KG1 (cell line): ENCODE data around the gene SCYL1.
"Not testable (repeated sequence)": the region's sequence is repeated elsewhere in the genome, so short reads cannot be mapped to it uniquely, and the experiment has no call there.

Experiments
- DNase-seq: peaks from one replicate; lab custom pipeline; 2025; lab: John Stamatoyannopoulos, UW

SCYL1 gene

GRCh38 chr11:65506290-65506771 is 18.6 kb upstream of the SCYL1 start:
- DNase-seq: no peak

DNA sequence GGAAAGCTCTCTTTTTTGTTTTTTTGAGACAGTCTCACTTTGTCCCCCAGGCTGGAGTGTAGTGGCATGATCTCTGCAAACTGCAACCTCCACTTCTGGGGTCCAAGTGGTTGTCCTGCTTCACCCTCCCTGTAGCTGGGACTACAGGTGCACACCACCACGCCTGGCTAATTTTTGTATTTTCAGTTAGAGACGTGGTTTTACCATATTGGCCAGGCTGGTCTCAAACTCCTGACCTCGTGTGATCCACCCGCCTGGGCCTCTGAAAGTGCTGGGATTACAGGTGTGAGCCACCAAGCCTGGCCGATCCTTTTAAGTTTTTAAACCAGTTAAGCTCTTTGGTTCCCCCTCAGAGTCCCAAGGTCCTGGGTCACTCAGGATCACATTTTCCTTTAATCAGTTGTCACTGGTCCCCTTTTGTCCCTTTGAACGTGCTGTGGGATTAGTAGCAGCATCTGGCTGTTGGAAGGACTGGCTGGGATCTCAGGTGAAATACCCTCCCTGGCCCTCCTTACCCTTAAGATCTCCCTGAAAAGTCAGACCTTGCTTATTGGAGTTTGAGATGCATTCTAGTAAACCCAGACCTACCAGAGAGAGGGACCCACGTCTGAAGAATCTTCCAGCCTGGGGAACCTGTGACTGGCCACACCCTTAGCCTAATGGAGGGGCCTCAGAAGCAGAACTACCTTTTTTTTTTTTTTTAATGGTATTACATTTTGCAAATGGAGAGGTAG is 17.9 kb upstream of the SCYL1 start:
- DNase-seq: peak; percentile 91

- not testable (repeated sequence) for DNase-seq
These were observed 12.6 kb upstream of the SCYL1 start for GRCh38 chr11:65512311-65512710.

DNA sequence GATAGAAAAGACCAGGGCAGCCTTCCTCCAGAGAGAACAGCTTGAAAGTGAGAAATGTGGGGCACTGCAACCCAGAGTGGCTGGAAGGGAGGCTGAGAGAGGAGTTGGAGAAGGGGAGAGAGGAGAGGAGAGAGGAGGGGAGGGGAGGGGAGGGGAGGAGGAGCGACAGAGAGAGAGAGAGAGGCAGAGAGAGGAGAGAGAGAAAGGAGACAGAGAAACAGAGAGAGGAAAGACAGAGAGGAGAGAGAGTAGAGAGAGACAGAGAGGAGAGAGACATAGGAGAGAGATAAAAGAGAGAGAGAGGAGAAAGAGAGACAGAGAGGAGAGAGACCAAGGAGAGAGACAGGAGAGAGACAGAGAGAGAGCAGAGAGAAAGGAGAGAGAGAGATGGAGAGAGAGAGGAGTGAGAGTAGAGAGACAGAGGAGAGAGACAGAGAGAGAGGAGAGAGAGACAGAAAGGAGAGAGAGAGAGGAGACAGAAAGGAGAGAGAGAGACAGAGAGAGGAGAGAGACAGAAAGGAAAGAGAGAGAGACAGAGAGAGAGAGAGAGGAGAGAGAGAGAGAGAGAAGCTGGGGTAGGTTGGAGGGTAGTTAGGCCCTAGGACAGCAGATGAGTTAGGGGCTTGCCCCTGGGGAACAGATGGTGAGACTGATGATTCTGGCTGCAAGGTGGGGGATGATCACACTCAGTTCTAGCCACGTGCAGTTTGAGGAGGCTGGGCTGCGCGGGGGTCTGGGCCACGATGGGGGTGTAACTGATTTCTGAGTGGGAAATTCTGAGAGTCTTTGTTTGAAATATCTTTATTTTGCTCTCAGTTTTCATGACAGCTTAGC is 8.5 kb upstream of the SCYL1 start:
- DNase-seq: no peak

DNA sequence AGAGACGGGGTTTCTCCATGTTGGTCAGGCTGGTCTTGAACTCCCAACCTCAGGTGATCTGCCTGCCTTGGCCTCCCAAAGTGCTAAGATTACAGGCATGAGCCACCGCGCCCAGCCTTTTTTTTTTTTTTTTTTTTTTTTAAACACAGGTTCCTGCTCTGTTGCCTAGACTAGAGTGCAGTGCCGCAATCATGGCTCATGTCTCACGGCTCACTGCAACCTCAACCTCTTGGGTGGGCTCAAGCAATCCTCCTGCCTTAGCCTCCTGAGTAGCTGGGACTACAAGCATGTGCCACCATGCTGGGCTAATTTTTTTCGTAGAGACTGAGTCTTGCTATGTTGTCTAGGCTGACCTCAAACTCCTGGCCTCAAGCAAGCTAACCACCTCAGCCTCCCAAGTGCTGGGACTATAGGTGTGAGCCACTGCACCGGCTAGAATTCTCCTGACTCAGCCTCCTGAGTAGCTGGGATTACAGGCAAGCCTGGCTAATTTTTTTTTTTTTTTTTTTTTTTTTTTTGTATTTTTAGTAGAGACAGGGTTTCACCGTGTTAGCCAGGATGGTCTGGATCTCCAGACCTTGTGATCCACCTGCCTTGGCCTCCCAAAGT is 5.8 kb upstream of the SCYL1 start:
- DNase-seq: not testable (repeated sequence)

GRCh38 chr11:65521777-65522521 is 2.9 kb upstream of the SCYL1 start:
- not testable (repeated sequence) for DNase-seq

GRCh38 chr11:65522718-65523630 is 1.9 kb upstream of the SCYL1 start:
- peak; percentile 56 for DNase-seq

GRCh38 chr11:65523631-65523968 is 1.3 kb upstream of the SCYL1 start:
- DNase-seq: not testable (repeated sequence)

- no peak for DNase-seq
These were observed 706 bp upstream of the SCYL1 start for GRCh38 chr11:65524014-65524740.

- DNase-seq: no peak
These were observed 930 bp downstream of the SCYL1 start for GRCh38 chr11:65525546-65526480.

GRCh38 chr11:65526744-65527143 is 1.9 kb downstream of the SCYL1 start:
- DNase-seq: no peak

DNA sequence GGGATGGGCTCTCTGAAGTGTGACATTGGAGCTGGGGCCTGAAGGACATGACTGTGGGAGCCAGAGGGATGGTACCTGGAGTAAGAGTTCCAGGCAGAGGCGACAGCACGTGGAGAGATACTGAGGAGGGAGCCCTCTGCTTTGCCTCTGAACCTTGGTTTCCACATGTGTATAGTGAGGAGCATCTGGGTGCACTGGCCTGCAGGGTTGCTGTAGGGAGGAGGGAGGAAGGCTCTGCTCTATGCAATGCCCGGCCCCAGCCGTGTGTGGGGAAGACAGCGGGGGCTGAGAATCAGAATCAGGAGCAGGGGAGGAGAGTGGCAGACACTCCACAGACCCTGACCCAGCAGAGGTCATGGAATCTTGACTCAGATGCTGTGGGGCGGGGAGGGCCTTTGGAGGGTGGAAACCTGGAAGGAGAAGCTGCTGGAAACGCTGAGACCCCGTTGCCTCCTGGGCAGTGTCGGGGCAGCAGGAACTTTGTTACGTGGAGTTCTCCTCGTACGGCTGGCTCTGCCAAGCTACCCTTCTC is 4.0 kb downstream of the SCYL1 start:
- no peak for DNase-seq

GRCh38 chr11:65529475-65530156 is 4.7 kb downstream of the SCYL1 start:
- DNase-seq: no peak

GRCh38 chr11:65530157-65530496 is 5.2 kb downstream of the SCYL1 start:
- DNase-seq: no peak

DNA sequence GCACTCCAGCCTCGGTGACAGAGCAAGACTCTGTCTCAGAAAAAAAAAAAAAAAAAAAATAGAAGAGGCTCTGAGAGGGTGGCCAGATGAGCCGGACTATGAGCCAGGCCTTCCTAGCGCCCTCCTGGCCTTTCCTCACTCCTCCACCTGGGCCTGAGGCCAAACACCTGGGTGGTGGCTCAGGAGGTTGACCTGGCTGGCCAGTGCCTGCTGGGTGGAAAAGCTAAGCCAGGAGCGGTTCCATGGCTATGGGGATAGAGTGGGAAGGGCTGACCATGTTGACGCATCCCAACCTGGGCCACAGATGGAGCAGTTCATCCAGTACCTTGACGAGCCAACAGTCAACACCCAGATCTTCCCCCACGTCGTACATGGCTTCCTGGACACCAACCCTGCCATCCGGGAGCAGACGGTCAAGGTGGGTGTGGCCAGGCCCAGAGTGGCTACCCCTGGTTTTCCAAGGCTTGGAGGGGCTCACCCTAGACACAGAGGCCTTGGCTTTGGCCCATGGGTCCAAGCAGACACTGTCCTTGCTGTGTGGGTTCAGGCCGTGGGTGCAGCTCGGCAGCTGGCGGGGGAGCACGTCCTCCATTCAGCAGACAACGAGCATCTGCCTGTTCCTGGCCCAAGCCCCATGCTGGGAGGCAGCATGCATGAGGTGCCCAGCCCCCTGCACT is 7.6 kb downstream of the SCYL1 start:
- DNase-seq: no peak

- no peak for DNase-seq
These were observed 10.2 kb downstream of the SCYL1 start for GRCh38 chr11:65535102-65535501.

DNA sequence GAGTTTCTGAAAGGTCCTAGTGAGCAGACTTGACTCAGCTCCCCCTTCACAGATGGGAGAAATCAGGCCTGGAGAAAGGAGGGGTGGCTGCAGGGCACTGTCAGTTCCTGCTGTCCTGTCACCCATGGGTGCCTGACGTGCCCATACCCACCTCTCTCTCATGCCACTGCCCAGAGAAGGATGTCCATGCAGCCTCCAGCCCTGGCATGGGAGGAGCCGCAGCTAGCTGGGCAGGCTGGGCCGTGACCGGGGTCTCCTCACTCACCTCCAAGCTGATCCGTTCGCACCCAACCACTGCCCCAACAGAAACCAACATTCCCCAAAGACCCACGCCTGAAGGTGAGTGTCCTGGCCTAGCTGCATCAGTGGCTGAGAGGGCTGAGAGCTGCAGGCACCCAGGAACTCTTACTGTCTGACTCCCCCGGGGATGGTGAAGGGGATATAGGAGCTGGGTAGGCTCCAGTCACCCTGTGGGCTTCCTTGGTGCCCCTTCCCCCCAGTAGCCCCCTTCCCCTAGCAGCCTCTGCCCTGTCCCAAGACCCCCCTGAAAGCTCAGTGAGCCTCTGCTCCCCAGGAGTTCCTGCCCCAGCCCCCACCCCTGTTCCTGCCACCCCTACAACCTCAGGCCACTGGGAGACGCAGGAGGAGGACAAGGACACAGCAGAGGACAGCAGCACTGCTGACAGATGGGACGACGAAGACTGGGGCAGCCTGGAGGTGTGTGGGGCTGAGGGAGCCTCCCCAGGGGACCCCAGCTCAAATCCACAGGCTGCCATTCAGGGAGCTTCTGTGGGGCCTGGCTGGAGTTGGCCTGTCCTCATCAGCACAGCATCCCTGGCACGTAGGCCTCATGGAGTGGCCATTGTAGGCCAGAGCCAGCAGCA is 11.8 kb downstream of the SCYL1 start:
- DNase-seq: no peak
